ENCODE data around the gene MAFG. TPM values are rescaled to one million over a fixed set of nuclear protein-coding genes. Genes with fewer than 3 reads are reported as not detected.
A peak's percentile ranks its signal among the peaks of the same experiment; 100 is the strongest.

The MAFG gene
- total and polyA plus RNA-seq, 9 of the 15 experiments (the other 6 are each of a cell fraction or from before 2014, with no cell fraction given), result 1.1 to 58.1 (median 24.9) TPM

DNA sequence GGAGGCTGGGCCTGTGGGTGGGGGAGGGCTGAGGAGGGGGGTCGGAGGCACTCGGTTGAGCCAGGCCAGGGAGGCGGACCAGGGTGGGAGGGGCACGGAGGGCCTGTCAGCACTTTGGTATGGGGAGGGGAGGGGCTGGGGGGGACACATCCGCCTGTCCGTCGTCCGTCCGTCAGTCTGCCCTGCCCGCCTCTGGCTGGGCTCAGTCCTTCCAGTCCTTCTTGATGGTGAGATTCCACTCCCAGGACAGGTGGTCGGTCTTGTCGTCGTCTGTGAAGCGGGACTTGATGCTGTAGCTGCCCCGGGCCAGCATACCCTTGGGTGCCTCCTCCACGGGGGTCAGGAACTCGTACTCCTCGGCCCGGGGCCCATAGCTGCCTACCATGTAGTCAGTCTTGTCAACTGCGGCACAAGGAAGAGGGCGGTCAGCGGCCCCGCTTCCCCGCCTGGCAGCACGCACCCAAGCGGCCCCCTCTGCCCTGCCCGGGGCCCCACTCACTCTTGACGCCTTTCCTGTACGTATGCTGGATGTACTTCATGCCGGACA is 58.8 kb downstream of the MAFG start (continued):
- TF ChIP-seq MTA2 (IDR thresholded peaks at IDR 0.05; ENCODE audit: low read depth), result no peak
- no peak for TF ChIP-seq CBFA2T2 (conservative IDR thresholded peaks at IDR 0.05)
- no peak for TF ChIP-seq HDAC3 (IDR thresholded peaks at IDR 0.05; ENCODE audit: borderline replicate concordance, partially characterized antibody)
- no peak for TF ChIP-seq ZNF140 (CRISPR knock-in tag; IDR thresholded peaks at IDR 0.05)
- TF ChIP-seq LARP7 (IDR thresholded peaks at IDR 0.05), result no peak
- no peak for TF ChIP-seq SETDB1 (IDR thresholded peaks at IDR 0.05; ENCODE audit: low read length)
- TF ChIP-seq BDP1 (IDR thresholded peaks at IDR 0.05; ENCODE audit: insufficient read depth, insufficient read length), result no peak
- no peak for TF ChIP-seq SRSF3 (IDR thresholded peaks at IDR 0.05; ENCODE audit: insufficient read depth, low read length)
- TF ChIP-seq TEAD1 (CRISPR knock-in tag; IDR thresholded peaks at IDR 0.05), result peak in 1 of 2 experiments; percentile 49; a peak in 1 of 4 replicates
- no peak for TF ChIP-seq ZNF830 (CRISPR knock-in tag; IDR thresholded peaks at IDR 0.05)
- peak; percentile 84 for TF ChIP-seq RBFOX2 (IDR thresholded peaks at IDR 0.05; ENCODE audit: low read depth, low read length)
- TF ChIP-seq CSDE1 (IDR thresholded peaks at IDR 0.05), result no peak
- TF ChIP-seq CEBPB (tag; IDR thresholded peaks at IDR 0.05), result no peak
- TF ChIP-seq THRAP3 (IDR thresholded peaks at IDR 0.05; ENCODE audit: borderline replicate concordance), result no peak
- TF ChIP-seq ZSCAN29 (IDR thresholded peaks at IDR 0.05), result no peak
- TF ChIP-seq NRF1 (conservative IDR thresholded peaks at IDR 0.05 in 1 of 2, IDR thresholded peaks at IDR 0.05 in 1 of 2), result no peak
- TF ChIP-seq, protein P1, sequence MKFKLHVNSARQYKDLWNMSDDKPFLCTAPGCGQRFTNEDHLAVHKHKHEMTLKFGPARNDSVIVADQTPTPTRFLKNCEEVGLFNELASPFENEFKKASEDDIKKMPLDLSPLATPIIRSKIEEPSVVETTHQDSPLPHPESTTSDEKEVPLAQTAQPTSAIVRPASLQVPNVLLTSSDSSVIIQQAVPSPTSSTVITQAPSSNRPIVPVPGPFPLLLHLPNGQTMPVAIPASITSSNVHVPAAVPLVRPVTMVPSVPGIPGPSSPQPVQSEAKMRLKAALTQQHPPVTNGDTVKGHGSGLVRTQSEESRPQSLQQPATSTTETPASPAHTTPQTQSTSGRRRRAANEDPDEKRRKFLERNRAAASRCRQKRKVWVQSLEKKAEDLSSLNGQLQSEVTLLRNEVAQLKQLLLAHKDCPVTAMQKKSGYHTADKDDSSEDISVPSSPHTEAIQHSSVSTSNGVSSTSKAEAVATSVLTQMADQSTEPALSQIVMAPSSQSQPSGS (CRISPR knock-in tag; IDR thresholded peaks at IDR 0.05), result no peak
- TF ChIP-seq MEF2D (tag; conservative IDR thresholded peaks at IDR 0.05; ENCODE audit: low read depth), result no peak
- TF ChIP-seq RBM22 (IDR thresholded peaks at IDR 0.05; ENCODE audit: low read depth, low read length, poor library complexity, severe bottlenecking), result peak; percentile 95
- TF ChIP-seq NR4A1 (CRISPR knock-in tag; IDR thresholded peaks at IDR 0.05), result 0 out of 2 replicates have a peak, but pooled peaks have one; percentile 5
- TF ChIP-seq NR4A1 (tag; IDR thresholded peaks at IDR 0.05), result no peak
- TF ChIP-seq, protein P2, sequence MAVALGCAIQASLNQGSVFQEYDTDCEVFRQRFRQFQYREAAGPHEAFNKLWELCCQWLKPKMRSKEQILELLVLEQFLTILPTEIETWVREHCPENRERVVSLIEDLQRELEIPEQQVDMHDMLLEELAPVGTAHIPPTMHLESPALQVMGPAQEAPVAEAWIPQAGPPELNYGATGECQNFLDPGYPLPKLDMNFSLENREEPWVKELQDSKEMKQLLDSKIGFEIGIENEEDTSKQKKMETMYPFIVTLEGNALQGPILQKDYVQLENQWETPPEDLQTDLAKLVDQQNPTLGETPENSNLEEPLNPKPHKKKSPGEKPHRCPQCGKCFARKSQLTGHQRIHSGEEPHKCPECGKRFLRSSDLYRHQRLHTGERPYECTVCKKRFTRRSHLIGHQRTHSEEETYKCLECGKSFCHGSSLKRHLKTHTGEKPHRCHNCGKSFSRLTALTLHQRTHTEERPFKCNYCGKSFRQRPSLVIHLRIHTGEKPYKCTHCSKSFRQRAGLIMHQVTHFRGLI (CRISPR knock-in tag; IDR thresholded peaks at IDR 0.05), result no peak
- TF ChIP-seq, protein P3, sequence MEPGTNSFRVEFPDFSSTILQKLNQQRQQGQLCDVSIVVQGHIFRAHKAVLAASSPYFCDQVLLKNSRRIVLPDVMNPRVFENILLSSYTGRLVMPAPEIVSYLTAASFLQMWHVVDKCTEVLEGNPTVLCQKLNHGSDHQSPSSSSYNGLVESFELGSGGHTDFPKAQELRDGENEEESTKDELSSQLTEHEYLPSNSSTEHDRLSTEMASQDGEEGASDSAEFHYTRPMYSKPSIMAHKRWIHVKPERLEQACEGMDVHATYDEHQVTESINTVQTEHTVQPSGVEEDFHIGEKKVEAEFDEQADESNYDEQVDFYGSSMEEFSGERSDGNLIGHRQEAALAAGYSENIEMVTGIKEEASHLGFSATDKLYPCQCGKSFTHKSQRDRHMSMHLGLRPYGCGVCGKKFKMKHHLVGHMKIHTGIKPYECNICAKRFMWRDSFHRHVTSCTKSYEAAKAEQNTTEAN (CRISPR knock-in tag; IDR thresholded peaks at IDR 0.05), result no peak
- no peak for TF ChIP-seq ZNF699 (CRISPR knock-in tag; IDR thresholded peaks at IDR 0.05; ENCODE audit: insufficient replicate concordance)
- TF ChIP-seq, protein P4, sequence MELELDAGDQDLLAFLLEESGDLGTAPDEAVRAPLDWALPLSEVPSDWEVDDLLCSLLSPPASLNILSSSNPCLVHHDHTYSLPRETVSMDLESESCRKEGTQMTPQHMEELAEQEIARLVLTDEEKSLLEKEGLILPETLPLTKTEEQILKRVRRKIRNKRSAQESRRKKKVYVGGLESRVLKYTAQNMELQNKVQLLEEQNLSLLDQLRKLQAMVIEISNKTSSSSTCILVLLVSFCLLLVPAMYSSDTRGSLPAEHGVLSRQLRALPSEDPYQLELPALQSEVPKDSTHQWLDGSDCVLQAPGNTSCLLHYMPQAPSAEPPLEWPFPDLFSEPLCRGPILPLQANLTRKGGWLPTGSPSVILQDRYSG (tag; conservative IDR thresholded peaks at IDR 0.05; ENCODE audit: low read depth), result no peak
